Inflammatory macrophage treated with lipopolysaccharide for 1 hour (primary cell): ENCODE data around the gene CNKSR3.
"Not testable (repeated sequence)": the region's sequence is repeated elsewhere in the genome, so short reads cannot be mapped to it uniquely, and the experiment has no call there.

Source experiments
- DNase-seq, 2 donors: peaks; one replicate each; pipeline ENCODE4 v3.0.0-alpha.2; 2020 to 2022

The CNKSR3 gene

GRCh38 chr6:154510144-154510905 is at the start of gene CNKSR3:
Gene CNKSR3 (minus strand): TSS chr6:154510685. CDS start chr6:154510114, 571 bp downstream.
- peak; percentile 63 to 65 for DNase-seq

- DNase-seq, result no peak
Measured at GRCh38 chr6:154558984-154559383, 48.5 kb upstream of the CNKSR3 start.

GRCh38 chr6:154558513-154558912 is 48.0 kb upstream of the CNKSR3 start:
- DNase-seq, result no peak

GRCh38 chr6:154555073-154555677 is 44.7 kb upstream of the CNKSR3 start:
- no peak for DNase-seq

DNA sequence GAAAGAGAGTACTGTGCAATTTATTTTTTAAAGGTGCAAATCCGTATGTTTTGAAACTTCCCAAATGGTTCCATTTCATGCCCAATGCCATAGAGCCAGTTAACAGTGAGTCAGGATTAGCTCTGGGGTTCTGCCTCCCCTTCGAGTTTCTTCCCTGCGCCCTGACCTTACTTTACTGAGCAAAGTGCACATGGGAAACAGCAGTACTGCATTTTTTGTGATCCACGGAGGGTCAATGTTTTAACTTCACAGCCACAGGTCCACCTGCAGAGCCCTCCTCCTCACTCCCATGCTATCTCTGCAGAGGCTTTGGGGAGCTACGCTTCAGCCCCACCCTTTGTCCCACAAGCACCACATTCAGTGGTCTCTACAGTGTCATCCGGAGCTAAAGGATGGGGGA is 44.0 kb upstream of the CNKSR3 start:
- no peak for DNase-seq

DNA sequence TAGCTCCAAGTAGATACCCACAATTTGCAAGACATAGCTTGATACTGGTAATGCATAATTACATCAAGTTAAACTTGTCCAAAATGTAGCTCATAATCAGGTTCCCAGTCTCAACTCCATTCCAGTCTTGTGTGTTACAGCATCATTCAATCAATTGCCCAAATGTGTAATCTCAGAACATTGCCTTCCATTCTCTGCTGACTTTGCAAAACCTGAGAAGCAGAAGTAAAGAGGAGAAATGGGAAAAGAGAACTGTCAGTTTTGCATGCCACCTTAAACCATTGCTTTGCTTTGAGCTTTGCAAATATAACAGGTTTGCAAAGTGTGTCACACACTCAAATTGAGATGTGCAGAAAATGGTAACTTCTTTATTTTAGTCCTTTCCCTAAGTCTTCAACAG is 40.3 kb upstream of the CNKSR3 start:
- peak; percentile 11 to 22 for DNase-seq

DNA sequence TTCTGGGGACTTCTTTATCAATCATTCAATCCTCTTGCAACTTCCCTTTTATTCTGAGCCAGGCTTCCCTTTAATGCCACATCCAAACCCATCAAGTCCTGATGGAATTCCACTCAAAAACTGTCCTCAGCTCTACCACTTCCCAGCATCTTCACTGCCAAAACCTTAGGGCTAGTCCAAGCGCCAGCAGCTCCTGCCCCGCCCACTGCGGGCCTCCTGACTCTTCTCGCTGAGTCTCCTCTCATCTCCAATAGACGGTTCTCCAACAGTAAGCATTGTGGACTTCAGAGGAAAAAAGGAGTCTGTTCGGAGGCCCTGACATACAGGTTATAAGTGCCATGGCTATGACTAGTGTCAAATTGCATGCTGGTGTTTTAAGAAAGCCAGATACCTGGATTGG is 38.7 kb upstream of the CNKSR3 start:
- no peak for DNase-seq

- no peak for DNase-seq
Measured at GRCh38 chr6:154548130-154548830, 37.8 kb upstream of the CNKSR3 start.

DNA sequence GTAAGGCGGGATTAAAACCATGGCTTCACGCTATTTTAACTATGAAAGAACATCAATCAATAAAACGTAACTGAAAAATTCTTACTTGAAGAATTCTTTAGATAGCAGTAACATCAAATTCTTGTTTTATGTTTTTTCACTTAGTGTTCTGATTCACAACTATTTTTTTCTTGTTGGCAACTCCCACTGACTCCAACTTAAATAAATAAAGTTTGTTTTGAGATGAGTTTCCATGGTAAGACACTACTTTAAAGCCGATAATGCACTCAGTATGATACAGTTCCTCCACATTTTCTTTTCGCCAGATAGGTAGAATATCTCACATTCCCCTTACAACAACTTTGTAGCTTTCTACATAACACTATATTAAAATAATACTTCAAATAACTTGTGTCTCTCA is 33.1 kb upstream of the CNKSR3 start:
- no peak for DNase-seq

GRCh38 chr6:154542747-154543146 is 32.3 kb upstream of the CNKSR3 start:
- no peak for DNase-seq

DNA sequence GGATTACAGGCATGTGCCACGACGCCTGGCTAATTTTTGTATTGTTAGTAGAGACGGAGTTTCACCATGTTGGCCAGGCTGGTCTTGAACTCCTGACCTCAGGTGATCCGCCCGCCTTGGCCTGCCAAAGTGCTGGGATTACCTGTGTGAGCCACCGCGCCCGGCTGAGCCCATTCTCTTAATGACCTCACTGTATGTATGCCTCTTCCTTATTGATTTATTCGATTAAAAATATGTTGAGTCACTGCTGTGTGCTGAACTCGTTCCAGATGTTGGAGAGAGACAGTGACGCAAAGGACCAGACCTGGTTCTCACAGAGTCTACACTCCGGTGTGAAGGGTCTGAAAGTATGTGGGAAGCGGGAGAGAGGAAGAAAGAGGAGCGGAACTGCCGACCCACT is 31.4 kb upstream of the CNKSR3 start:
- not testable (repeated sequence) for DNase-seq

- DNase-seq, result no peak
Measured at GRCh38 chr6:154539593-154540269, 29.2 kb upstream of the CNKSR3 start.

DNA sequence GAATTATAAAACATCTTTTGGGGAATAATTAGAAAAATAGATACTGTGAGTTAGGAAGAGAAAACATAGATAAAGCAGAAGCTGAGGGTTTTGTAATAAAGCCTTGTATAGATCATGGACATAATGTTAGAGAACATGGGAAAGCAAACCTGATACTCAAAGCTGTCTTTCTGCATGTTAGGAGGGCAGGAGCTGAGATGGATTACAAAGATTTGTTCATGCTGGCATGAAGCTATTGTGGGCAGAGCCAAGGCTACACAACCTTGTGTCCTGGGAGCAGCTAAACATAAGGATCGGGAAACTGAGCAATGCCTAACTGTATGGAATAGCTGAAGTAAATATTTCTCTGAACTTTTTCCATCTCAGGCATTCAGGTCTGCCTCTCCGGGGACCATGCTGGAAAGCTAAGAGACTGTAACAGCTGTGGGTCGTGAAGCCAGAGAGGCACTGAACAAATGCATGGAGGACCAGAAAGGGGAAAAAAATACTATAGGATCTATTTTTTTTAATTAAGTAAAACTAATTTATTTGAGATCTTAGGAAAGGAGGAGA is 28.2 kb upstream of the CNKSR3 start:
- no peak for DNase-seq

- no peak for DNase-seq
Measured at GRCh38 chr6:154537511-154538325, 27.2 kb upstream of the CNKSR3 start.

DNA sequence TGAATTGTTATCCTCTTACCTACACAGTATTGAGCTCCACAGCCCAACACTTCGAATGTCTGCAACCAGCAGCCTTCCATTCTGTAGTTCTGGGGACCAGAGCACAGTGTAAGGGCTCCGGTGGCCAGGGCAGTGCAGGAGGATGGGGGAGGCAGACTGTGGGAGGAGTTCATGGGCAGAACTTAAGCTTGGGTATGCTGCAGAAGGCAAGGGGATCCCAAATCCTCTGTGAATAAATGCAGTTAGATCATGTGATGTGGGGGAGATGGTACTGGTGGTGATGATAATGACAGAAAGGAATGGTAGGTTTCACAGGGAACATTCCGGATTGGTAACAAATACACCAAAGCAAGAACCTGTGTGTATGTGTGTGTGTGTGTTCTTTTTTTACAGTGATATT is 26.5 kb upstream of the CNKSR3 start:
- DNase-seq, result no peak

GRCh38 chr6:154536255-154536654 is 25.8 kb upstream of the CNKSR3 start:
- DNase-seq, result no peak

DNA sequence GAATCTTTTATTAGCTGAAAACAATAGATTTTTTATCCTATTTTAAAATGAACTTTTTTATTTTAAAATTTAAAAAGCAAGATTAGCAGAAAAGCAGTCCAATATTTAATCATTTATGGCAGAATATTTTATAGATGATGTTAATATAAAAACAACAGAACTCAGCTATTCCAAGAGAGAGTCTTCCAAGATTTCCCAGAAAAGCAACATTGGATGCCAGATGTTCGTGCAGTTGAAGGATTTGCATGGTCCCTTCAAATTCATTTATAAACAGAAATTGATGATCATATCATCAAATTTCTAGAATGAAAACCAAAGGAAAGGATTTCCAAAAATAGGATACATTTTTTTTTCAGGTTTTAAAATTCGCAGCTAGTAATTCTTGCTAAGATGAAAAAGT is 25.4 kb upstream of the CNKSR3 start:
- DNase-seq, result no peak

DNA sequence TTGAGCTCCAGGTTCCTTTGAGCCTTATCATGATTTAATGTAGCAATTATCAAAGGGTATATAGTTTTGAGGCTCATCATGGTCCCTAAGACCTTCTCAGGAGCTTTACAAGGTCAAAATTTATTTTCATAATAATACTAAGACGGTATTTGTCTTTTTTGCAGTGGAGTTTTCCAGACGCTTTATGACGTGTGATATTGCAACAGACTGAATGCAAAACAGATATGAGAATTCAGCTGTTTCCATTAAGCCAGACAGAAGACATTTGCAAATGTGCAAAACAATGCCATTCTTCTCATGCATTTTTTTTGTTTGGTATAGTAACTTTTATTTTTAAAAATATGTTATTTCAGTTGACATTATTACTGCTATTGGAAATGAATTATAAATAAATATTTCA is 24.7 kb upstream of the CNKSR3 start:
- no peak for DNase-seq

DNA sequence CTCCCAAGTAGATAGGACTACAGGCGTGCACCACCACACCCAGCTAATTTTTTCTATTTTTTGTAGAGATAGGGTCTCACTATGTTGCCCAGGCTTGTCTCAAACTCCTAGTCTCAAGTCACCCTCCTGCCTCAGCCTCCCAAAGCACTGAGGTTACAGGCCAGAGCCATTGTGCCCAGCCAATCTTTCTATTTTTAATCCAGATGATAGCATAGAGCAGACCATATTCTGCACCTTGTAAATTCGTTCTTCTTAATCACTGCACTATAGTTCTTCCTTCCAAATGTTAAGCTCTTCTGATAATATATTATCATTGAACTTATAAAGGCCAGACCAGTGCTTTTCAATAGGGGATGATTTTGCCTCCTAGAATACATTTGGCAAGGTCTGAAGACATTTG is 24.0 kb upstream of the CNKSR3 start:
- no peak for DNase-seq

DNA sequence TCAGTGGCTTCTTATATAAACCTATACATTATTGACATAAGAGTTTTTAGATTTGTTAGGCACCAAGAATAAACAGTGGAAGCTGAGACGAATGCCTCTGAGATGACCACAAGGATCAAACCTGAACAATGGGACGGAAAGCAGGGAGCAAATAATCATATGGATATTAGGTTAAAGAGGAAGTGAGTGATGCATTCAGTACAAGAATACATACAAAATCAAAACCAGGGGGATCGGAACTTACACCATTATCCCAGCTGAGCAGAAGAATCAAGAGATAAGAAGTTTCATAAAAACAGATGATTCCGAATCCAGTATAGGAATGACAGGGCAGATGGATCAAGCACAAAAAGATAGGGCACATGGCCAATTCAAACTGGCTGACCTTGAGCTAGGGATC is 21.9 kb upstream of the CNKSR3 start:
- no peak for DNase-seq

DNA sequence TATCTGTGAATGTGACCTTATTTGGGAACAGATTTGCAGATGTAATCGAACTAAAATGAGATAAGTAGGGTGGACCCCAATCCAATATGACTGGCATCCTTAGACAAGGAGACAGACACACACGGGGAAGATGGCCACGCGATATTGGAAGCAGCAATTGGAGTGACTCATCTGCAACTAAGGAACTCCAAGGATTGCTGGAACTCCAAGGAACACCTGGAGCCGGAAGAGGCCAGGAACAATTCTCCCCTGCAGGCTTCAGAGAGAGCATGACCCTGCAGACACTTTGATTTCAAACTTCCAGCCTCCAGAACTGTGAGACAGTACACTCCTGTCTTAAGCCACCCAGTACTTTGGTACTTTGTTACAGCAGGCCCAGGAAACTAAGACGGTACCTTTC is 19.5 kb upstream of the CNKSR3 start:
- DNase-seq, result no peak

DNA sequence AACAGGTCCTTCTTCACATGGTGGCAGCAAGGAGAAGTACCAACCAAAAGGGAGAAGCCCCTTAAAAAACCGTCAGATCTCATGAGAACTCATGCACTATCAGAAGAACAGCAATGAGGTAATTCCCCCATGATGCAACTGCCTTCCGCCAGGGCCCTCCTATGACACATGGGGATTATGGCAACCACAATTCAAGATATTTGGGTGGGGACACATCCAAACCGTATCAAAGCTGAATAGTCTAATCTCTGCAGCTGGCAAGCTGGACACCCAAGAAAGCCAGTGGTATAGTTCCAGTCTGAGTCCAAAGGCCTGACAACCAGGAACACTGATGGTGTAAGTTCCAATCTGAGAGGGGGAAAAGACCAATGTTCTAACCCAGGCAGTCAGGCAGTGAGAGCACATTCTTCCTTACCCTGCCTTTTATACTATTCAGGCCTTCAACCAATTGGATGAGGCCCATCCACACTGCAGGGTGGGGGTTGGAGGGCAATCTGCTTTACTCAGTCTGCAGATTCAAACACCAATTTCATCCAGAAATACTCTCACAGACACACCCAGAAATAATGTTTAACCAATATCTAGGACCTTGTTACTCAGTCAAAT is 17.9 kb upstream of the CNKSR3 start:
- DNase-seq, result no peak
